Measurements from ENCODE around the gene MIEN1. TPM values are rescaled to one million over a fixed set of nuclear protein-coding genes. Genes with fewer than 3 reads are reported as not detected.

Gene MIEN1
- total and polyA plus RNA-seq, 8 donors, result 9.3 to 312 (median 114) TPM

DNA sequence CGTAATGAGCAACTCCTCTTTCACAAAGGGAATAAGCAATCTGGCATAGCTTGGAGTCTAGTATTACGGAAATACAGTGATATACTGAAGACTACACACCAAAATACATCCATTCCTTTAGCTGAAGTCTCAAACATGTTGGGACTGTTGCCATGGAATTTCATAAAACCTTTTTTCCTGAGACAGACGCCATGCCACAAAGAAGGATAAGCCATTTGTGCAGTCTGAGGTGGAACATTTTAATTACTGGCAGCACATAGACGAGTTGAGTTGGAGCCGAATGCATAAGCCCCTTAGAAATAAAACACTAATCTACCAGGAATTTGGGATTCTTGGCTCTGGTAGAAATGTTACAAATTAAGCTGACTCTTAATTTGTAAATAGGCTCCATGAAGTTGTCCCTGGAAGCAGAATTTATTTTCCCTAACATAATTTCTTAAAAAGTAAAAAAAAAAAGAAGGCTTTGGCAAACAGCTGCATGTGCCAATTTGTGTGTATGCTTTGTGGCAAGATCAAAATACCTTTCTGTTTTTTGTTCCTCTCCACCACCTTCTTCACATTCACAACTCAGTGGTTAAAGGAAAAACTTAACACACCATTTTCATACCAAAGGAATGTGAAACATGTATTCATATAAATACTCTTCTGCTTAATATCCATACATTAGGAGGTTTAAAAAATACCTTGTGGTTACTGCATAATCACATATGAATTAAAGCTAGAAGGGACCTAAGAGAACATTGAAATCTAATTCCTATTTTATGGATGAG is 32.9 kb upstream of the MIEN1 start:
- no peaks in the 10 kb centered on the region for H3K4me1 ChIP-seq
- H3K27ac ChIP-seq, result no peak overlapping the region
- H3K4me3 ChIP-seq, result no peak overlapping the region
- TF ChIP-seq POLR2A (IDR thresholded peaks at IDR 0.05) (no peak), CTCF (IDR thresholded peaks at IDR 0.05) (no peak), EP300 (IDR thresholded peaks at IDR 0.05) (no peak), POLR2AphosphoS5 (IDR thresholded peaks at IDR 0.05) (no peak)
- no peaks in the 10 kb centered on the region for H3K9me3 ChIP-seq
- 62 to 78% (median 74%) methylated on average over 5 of the region's 5 CpGs for WGBS, 5 donors
- intact Hi-C loops (cut with DNase I; ENCODE audit: low total_unique reads), result no loop called here
- DNase-seq, result no peak
- H3K36me3 ChIP-seq, result no peaks in the 10 kb centered on the region
- H3K27me3 ChIP-seq, result peaks cover 0 to 28% (median 0%) of the 10 kb centered on the region in 3 donors

- TF ChIP-seq EP300 (IDR thresholded peaks at IDR 0.05), result no peak
- TF ChIP-seq CTCF (IDR thresholded peaks at IDR 0.05), result no peak
- TF ChIP-seq POLR2A (IDR thresholded peaks at IDR 0.05), result no peak
- no peak for TF ChIP-seq POLR2AphosphoS5 (IDR thresholded peaks at IDR 0.05)
- intact Hi-C loops (cut with DNase I; ENCODE audit: low total_unique reads), result no loop called here
- Histone ChIP-seq H3K36me3 (no peaks in the 10 kb centered on the region), H3K27me3 (peaks cover 0 to 28% (median 0%) of the 10 kb centered on the region in 3 donors), H3K27ac (no peak overlapping the region), H3K4me1 (no peaks in the 10 kb centered on the region), H3K4me3 (no peak overlapping the region), H3K9me3 (no peaks in the 10 kb centered on the region)
- 89 to 98% (median 92%) methylated on average over 10 of the region's 10 CpGs for WGBS, 5 donors
- DNase-seq, result no peak
Measured at GRCh38 chr17:39761861-39762496, 31.6 kb upstream of the MIEN1 start.

- WGBS, 5 donors, result 85 to 92% (median 87%) methylated on average over 5 of the region's 5 CpGs
- intact Hi-C loops (cut with DNase I; ENCODE audit: low total_unique reads), result no loop called here
Measured at GRCh38 chr17:39759204-39759603, 28.9 kb upstream of the MIEN1 start.

More at GRCh38 chr17:39759204-39759603, 28.9 kb upstream of the MIEN1 start:
- no peaks in the 10 kb centered on the region for H3K9me3 ChIP-seq
- H3K36me3 ChIP-seq, result no peaks in the 10 kb centered on the region
- H3K27ac ChIP-seq, result no peak overlapping the region
- peaks cover 0 to 21% (median 0%) of the 10 kb centered on the region in 3 donors for H3K27me3 ChIP-seq
- no peak for DNase-seq
- peaks cover 6 to 12% (median 8%) of the 10 kb centered on the region in 4 donors for H3K4me1 ChIP-seq
- TF ChIP-seq CTCF (IDR thresholded peaks at IDR 0.05) (no peak), POLR2AphosphoS5 (IDR thresholded peaks at IDR 0.05) (no peak), POLR2A (IDR thresholded peaks at IDR 0.05) (no peak), EP300 (IDR thresholded peaks at IDR 0.05) (no peak)
- H3K4me3 ChIP-seq, result no peak overlapping the region

Measured in stomach (tissue), 9 donors.